Measurements from ENCODE around the gene WRAP73. TPM values are rescaled to one million over a fixed set of nuclear protein-coding genes. Genes with fewer than 3 reads are reported as not detected.

The WRAP73 gene
- polyA plus RNA-seq, 3 donors = 19.0 to 21.9 (median 21.9) TPM

- DNase-seq = no peak
Measured at GRCh38 chr1:3671371-3672180, 21.7 kb upstream of the WRAP73 start.

GRCh38 chr1:3670823-3671265 is 20.9 kb upstream of the WRAP73 start:
- no peak for DNase-seq

GRCh38 chr1:3669971-3670431 is 20.1 kb upstream of the WRAP73 start:
- no peak for DNase-seq

GRCh38 chr1:3669421-3669821 is 19.5 kb upstream of the WRAP73 start:
- no peak for DNase-seq

- DNase-seq = no peak
Measured at GRCh38 chr1:3668585-3669300, 18.8 kb upstream of the WRAP73 start.

GRCh38 chr1:3668148-3668547 is 18.2 kb upstream of the WRAP73 start:
- no peak for DNase-seq

GRCh38 chr1:3664700-3665375 is 14.9 kb upstream of the WRAP73 start:
- DNase-seq = no peak

- no peak for DNase-seq
Measured at GRCh38 chr1:3663999-3664699, 14.2 kb upstream of the WRAP73 start.

- DNase-seq = no peak
Measured at GRCh38 chr1:3662080-3662671, 12.3 kb upstream of the WRAP73 start.

- DNase-seq = no peak
Measured at GRCh38 chr1:3661631-3662030, 11.7 kb upstream of the WRAP73 start.

GRCh38 chr1:3660704-3661103 is 10.8 kb upstream of the WRAP73 start:
- no peak for DNase-seq

GRCh38 chr1:3659093-3659492 is 9.2 kb upstream of the WRAP73 start:
- no peak for DNase-seq

- no peak for DNase-seq
Measured at GRCh38 chr1:3658231-3658615, 8.3 kb upstream of the WRAP73 start.

GRCh38 chr1:3657578-3658230 is 7.8 kb upstream of the WRAP73 start:
- DNase-seq = no peak

GRCh38 chr1:3657096-3657475 is 7.2 kb upstream of the WRAP73 start:
- DNase-seq = no peak

- DNase-seq = no peak
Measured at GRCh38 chr1:3656450-3657095, 6.7 kb upstream of the WRAP73 start.

- no peak for DNase-seq
Measured at GRCh38 chr1:3654549-3655281, 4.8 kb upstream of the WRAP73 start.

- DNase-seq = no peak
Measured at GRCh38 chr1:3653286-3653618, 3.3 kb upstream of the WRAP73 start.

- DNase-seq = no peak
Measured at GRCh38 chr1:3652548-3653285, 2.8 kb upstream of the WRAP73 start.
